Common myeloid progenitor, CD34-positive (primary cell): ENCODE data around the gene ZNF79.

Source experiments
- CTCF ChIA-PET: fragments of 350-600 bp; sonication (Branson Sonifier 250); formaldehyde crosslinking; loops from one replicate; lab custom pipeline; 2021; ENCODE audit warnings: antibody characterized with exemption; lab: Charles Lee
- POLR2A ChIA-PET: fragments of 350-600 bp; sonication (Branson Sonifier 250); formaldehyde crosslinking; loops from one replicate; lab custom pipeline; 2021; ENCODE audit warnings: antibody characterized with exemption; lab: Charles Lee
- DNase-seq, 3 donors: peaks; one replicate each; pipeline versions ENCODE4 v3.0.0 to v3.0.0-alpha.2; 2013
- H3K27ac ChIP-seq, 2 experiments: 1 replicate in 1 of 2; 2 replicates in 1 of 2; pipeline ENCODE4 v1.7.0; 2013; ENCODE audit warnings: inconsistent platforms in 2 of 2, low read length in 2 of 2, mild to moderate bottlenecking in 2 of 2, low read depth in 1 of 2, moderate library complexity in 1 of 2; ENCODE audit not compliant: severe bottlenecking in 2 of 2, insufficient read depth in 1 of 2, poor library complexity in 1 of 2
- H3K27me3 ChIP-seq, 5 experiments: replicated peaks in 2 of 5; 1 replicate in 3 of 5; 2 replicates in 2 of 5; pipeline versions ENCODE4 v1.6.1 to v1.7.0; 2013; ENCODE audit warnings: low read length in 4 of 5, mild to moderate bottlenecking in 2 of 5, moderate library complexity in 2 of 5, inconsistent platforms in 1 of 5; ENCODE audit not compliant: insufficient read depth in 5 of 5, control insufficient read depth in 4 of 5
- H3K36me3 ChIP-seq, 4 experiments: 1 replicate in 2 of 4; 2 replicates in 2 of 4; pipeline versions ENCODE4 v1.6.1 to v1.7.0; 2013; ENCODE audit warnings: low read length in 3 of 4, control low read depth in 1 of 4, mild to moderate bottlenecking in 1 of 4; ENCODE audit not compliant: control insufficient read depth in 4 of 4, insufficient read depth in 4 of 4
- H3K4me1 ChIP-seq, 4 experiments: 1 replicate in 3 of 4; 2 replicates in 1 of 4; pipeline versions ENCODE4 v1.6.1 to v1.7.1; 2013; ENCODE audit warnings: low read length in 3 of 4, mild to moderate bottlenecking in 3 of 4, control low read depth in 1 of 4, inconsistent platforms in 1 of 4, moderate library complexity in 1 of 4; ENCODE audit not compliant: control insufficient read depth in 4 of 4, insufficient read depth in 4 of 4; ENCODE audit errors: control extremely low read depth in 1 of 4
- H3K4me3 ChIP-seq, 7 experiments: 1 replicate in 4 of 7; 2 replicates in 3 of 7; pipeline versions ENCODE4 v1.5.1 to v1.7.0; 2013; ENCODE audit warnings: mild to moderate bottlenecking in 7 of 7, low read length in 6 of 7, moderate library complexity in 6 of 7, inconsistent platforms in 2 of 7, low read depth in 2 of 7, control low read depth in 1 of 7; ENCODE audit not compliant: insufficient read depth in 4 of 7, control insufficient read depth in 1 of 7; ENCODE audit errors: extremely low read depth in 1 of 7
- H3K9me3 ChIP-seq, 5 experiments: 1 replicate in 4 of 5; 2 replicates in 1 of 5; pipeline versions ENCODE4 v1.6.1 to v1.7.1; 2013; ENCODE audit warnings: low read length in 4 of 5, mild to moderate bottlenecking in 2 of 5, inconsistent platforms in 1 of 5, low read depth in 1 of 5, moderate library complexity in 1 of 5; ENCODE audit not compliant: control insufficient read depth in 4 of 5, insufficient read depth in 2 of 5; ENCODE audit errors: control extremely low read depth in 1 of 5
- WGBS: methylation state at CpG from one replicate; pipeline ENCODE4 v1.1.5; 2013; ENCODE audit not compliant: insufficient coverage; 5-methylcytosine and 5-hydroxymethylcytosine counted together

The ZNF79 gene

GRCh38 chr9:127415657-127416056 lies 8.5 kb upstream of the ZNF79 start:
- H3K27ac ChIP-seq = no peak overlapping the region
- H3K4me1 ChIP-seq = peaks cover 0 to 11% (median 0%) of the 10 kb centered on the region in 4 experiments
- no peaks in the 10 kb centered on the region for H3K9me3 ChIP-seq
- no peak for DNase-seq
- no CpG with 5 or more reads among the region's 1 CpG for WGBS
- no peaks in the 10 kb centered on the region for H3K27me3 ChIP-seq
- CTCF ChIA-PET = interaction anchor here (1.0 kb wide), 1 partner anchor 104 kb away, joined by 3 read pairs; no protein-coding TSS in a partner anchor
- H3K36me3 ChIP-seq = no peaks in the 10 kb centered on the region
- no peak overlapping the region for H3K4me3 ChIP-seq
- POLR2A ChIA-PET = no interaction called here

GRCh38 chr9:127417131-127418036 lies 6.8 kb upstream of the ZNF79 start:
- 86% methylated on average over 5 of the region's 15 CpGs for WGBS
- Histone ChIP-seq H3K27me3 (no peaks in the 10 kb centered on the region), H3K4me3 (no peak overlapping the region), H3K4me1 (peaks cover 0 to 6% (median under 1%) of the 10 kb centered on the region in 4 experiments), H3K9me3 (no peaks in the 10 kb centered on the region), H3K27ac (no peak overlapping the region), H3K36me3 (no peaks in the 10 kb centered on the region)
- no peak for DNase-seq
- CTCF ChIA-PET = interaction anchor here (1.2 to 1.3 kb wide), 2 partner anchors 14 to 106 kb away, joined by 4 read pairs; no protein-coding TSS in a partner anchor
- POLR2A ChIA-PET = interaction anchor here (0.5 kb wide), 1 partner anchor 41 kb away, joined by 4 read pairs; no protein-coding TSS in a partner anchor

- ChIA-PET POLR2A (interaction anchor here (0.5 kb wide), 1 partner anchor 40 kb away, joined by 4 read pairs; no protein-coding TSS in a partner anchor), CTCF (interaction anchor here (1.2 to 1.3 kb wide), 2 partner anchors 15 to 107 kb away, joined by 4 read pairs; no protein-coding TSS in a partner anchor)
- H3K4me1 ChIP-seq = peaks cover 0 to 11% (median 4%) of the 10 kb centered on the region in 4 experiments
- no peaks in the 10 kb centered on the region for H3K27me3 ChIP-seq
- H3K36me3 ChIP-seq = no peaks in the 10 kb centered on the region
- H3K9me3 ChIP-seq = no peaks in the 10 kb centered on the region
- DNase-seq = peak; percentile 63 to 79 (median 73)
- H3K4me3 ChIP-seq = no peak overlapping the region
- no peak overlapping the region for H3K27ac ChIP-seq
- 75% methylated on average over 8 of the region's 12 CpGs for WGBS
Observed at GRCh38 chr9:127418037-127418471, 6.1 kb upstream of the ZNF79 start.

- Histone ChIP-seq H3K27ac (no peak overlapping the region), H3K4me1 (peaks cover 2 to 18% (median 12%) of the 10 kb centered on the region in 4 experiments), H3K36me3 (no peaks in the 10 kb centered on the region), H3K27me3 (no peaks in the 10 kb centered on the region), H3K4me3 (no peak overlapping the region), H3K9me3 (no peaks in the 10 kb centered on the region)
- CTCF ChIA-PET = interaction anchor here (1.2 to 2.5 kb wide), 3 partner anchors 12 to 204 kb away, joined by 3 to 7 read pairs (median 3); no protein-coding TSS in a partner anchor
- POLR2A ChIA-PET = no interaction called here
- WGBS = 93% methylated on average over 6 of the region's 6 CpGs
- no peak for DNase-seq
Observed at GRCh38 chr9:127419348-127419747, 4.8 kb upstream of the ZNF79 start.

GRCh38 chr9:127421057-127421456 lies 3.1 kb upstream of the ZNF79 start:
- peaks cover 5 to 30% (median 23%) of the 10 kb centered on the region in 4 experiments for H3K4me1 ChIP-seq
- POLR2A ChIA-PET = interaction anchor here (0.6 kb wide), 1 partner anchor 196 kb away, joined by 4 read pairs; no protein-coding TSS in a partner anchor
- no peak for DNase-seq
- no peak overlapping the region for H3K4me3 ChIP-seq
- no peaks in the 10 kb centered on the region for H3K27me3 ChIP-seq
- H3K27ac ChIP-seq = no peak overlapping the region
- WGBS = 92% methylated on average over 5 of the region's 7 CpGs
- H3K9me3 ChIP-seq = no peaks in the 10 kb centered on the region
- H3K36me3 ChIP-seq = no peaks in the 10 kb centered on the region
- CTCF ChIA-PET = interaction anchor here (1.8 to 2.5 kb wide), 2 partner anchors 14 to 16 kb away, joined by 5 to 7 read pairs; no protein-coding TSS in a partner anchor

GRCh38 chr9:127422133-127422782 lies 1.9 kb upstream of the ZNF79 start:
- H3K27ac ChIP-seq = no peak overlapping the region
- WGBS = 98% methylated on average over 10 of the region's 10 CpGs
- H3K36me3 ChIP-seq = no peaks in the 10 kb centered on the region
- CTCF ChIA-PET = interaction anchor here (1.0 to 1.8 kb wide), 5 partner anchors 18 to 207 kb away, joined by 3 to 5 read pairs (median 3); partner anchors contain the start of genes LRSAM1 and RPL12
- POLR2A ChIA-PET = no interaction called here
- H3K9me3 ChIP-seq = no peaks in the 10 kb centered on the region
- H3K27me3 ChIP-seq = no peaks in the 10 kb centered on the region
- H3K4me3 ChIP-seq = peak overlapping the region in 1 of 7 experiments; percentile 86
- no peak for DNase-seq
- H3K4me1 ChIP-seq = peaks cover 5 to 32% (median 25%) of the 10 kb centered on the region in 4 experiments
